ENCODE results near the gene TPRA1.
"Not testable (repeated sequence)": the region's sequence is repeated elsewhere in the genome, so short reads cannot be mapped to it uniquely, and the experiment has no call there.

TPRA1 gene

DNA sequence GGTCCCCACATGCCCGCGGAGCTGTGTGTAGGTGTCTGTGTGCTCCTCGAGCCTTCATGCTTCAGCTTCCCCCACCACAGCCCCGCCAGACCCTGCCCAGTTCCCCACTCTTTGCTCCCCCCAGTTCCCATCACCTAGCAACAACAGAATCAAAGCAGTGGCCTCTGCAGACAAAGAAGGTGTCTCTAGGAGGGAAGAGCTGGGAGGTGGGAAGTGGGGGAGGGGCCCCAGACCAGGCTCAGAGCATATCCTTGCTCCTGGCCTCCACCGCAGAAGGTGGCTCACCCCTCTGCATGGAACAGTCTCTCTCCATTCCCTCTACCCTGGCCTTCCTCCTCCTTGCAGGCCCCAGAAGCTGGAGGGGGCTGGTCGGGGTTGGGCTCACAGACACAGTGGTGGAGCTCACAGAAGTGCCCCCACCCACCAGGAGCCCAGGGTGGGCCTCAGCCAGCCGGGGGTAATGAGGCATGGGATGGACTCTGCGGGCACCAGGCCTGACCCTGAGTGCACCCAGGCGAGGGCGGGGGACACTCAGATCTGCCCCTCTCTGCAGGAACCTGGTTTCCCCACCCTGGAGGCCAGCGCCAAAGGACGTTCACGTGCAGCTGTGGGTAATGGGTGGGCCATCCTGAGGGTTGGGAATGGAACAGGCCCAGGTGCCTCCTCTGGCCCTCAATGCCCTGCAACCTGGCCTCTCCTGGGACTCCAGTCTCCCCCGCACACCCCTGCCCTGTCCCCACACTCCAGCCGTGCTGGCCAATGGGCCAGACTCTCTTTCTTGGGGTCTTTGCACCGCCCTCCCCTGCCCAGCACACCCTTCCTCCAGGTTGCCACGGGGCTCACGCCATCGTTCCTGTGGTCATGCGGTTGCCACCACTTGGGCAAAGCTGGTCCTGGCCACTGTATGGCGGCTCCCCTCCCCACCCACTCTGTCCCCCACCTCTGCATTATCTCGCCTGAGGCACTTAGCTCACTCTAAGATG is 53.4 kb downstream of the TPRA1 start:
- no peak for FAIRE-seq
- DNase-seq (ENCODE audit: insufficient read length, low spot score), result no peak
- TF ChIP-seq TAF1 (IDR thresholded peaks at IDR 0.05; ENCODE audit: low read depth, low read length) (no peak), POU2F2 (IDR thresholded peaks at IDR 0.05; ENCODE audit: low read depth, low read length) (no peak), POLR2A (IDR thresholded peaks at IDR 0.05; ENCODE audit: low read depth, low read length) (no peak), PAX5 (IDR thresholded peaks at IDR 0.05; ENCODE audit: insufficient read depth, low read length, severe bottlenecking) (no peak), SPI1 (IDR thresholded peaks at IDR 0.05; ENCODE audit: low read depth, low read length) (no peak), POLR2AphosphoS5 (IDR thresholded peaks at IDR 0.05; ENCODE audit: low read depth, low read length) (no peak)

DNA sequence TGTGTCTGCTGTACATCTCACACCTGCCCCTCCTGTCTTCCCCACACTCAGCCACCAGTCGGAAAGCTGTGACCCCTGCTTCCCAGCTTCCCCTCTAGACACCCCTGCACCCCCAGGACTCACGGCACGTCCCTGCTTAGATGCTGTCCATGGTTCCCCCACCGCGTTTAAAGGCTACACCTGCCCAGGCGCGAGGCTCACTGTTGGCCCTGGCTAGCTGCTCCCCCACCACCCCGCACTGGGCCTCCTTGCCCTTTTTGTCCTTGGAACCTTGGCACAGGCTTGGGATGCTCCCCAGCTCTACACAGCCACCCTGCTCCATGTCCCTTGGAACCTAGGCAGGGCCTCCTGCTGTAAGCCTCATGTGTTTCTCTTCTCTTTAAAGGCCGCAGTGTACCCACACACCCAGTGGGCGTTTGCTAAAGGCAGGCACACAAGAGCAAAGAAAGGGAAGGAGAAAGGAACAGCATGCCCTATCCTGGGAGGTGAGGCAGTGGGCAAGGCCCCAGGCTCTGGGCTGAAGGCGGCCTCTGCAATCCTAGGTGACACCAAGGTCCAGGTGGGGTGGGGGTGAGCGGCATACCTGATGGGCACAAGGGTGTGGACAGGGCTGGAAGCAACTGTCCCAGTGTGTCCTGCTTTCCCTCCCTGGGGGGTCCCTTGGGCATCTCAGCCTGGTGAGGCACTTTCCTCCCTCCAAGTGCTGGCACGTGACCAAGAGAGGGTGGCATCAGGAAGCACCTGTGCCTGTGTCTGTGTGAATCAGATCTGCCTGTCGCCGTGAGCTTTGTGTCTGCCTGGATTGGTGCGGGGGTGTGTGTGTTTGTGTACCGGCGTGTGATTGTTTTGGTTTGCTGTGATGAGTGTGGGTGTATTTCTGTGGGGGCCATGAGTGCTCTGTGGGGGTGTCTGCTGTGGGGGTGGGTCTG is 54.4 kb downstream of the TPRA1 start:
- DNase-seq (ENCODE audit: insufficient read length, low spot score) (no peak), FAIRE-seq (no peak)
- TF ChIP-seq POLR2A (IDR thresholded peaks at IDR 0.05; ENCODE audit: low read depth, low read length) (no peak), PAX5 (IDR thresholded peaks at IDR 0.05; ENCODE audit: insufficient read depth, low read length, severe bottlenecking) (no peak), SPI1 (IDR thresholded peaks at IDR 0.05; ENCODE audit: low read depth, low read length) (no peak), TAF1 (IDR thresholded peaks at IDR 0.05; ENCODE audit: low read depth, low read length) (no peak), POLR2AphosphoS5 (IDR thresholded peaks at IDR 0.05; ENCODE audit: low read depth, low read length) (no peak), POU2F2 (IDR thresholded peaks at IDR 0.05; ENCODE audit: low read depth, low read length) (no peak)

DNA sequence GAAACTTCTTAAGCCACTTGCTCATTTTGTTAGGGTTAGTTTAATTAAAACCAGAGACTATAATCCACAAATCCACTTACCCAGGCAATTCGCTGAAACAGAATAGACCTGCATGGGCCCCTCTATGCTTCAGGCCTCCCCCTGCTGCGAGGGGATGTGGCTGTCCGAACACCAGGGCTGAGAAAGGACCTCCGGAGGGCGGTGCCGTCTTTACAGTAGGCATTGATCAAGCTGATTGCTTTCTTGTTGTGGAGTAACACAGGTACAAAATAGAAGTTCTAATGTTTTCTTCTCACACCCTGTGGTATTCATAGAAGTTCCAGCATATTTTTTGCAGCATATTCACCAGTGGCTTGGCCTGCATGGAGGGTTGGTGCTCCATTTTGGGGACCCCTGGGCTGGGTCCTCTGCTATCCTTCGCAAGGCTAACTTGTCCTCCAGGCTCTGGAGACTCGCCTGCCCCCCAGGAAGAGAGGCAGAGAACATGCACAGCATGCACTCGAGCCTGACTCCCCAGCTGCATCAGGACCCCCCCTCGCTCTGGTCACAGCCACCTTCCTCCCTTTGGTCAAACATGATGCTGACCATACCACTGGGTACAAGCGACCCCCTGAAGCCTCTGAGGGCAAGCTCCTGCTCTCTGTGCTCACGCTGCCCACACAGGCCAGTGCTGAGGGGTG is 55.3 kb downstream of the TPRA1 start:
- DNase-seq (ENCODE audit: insufficient read length, low spot score) (no peak), FAIRE-seq (no peak)
- TF ChIP-seq POLR2A (IDR thresholded peaks at IDR 0.05; ENCODE audit: low read depth, low read length) (no peak), POU2F2 (IDR thresholded peaks at IDR 0.05; ENCODE audit: low read depth, low read length) (no peak), POLR2AphosphoS5 (IDR thresholded peaks at IDR 0.05; ENCODE audit: low read depth, low read length) (no peak), SPI1 (IDR thresholded peaks at IDR 0.05; ENCODE audit: low read depth, low read length) (no peak), PAX5 (IDR thresholded peaks at IDR 0.05; ENCODE audit: insufficient read depth, low read length, severe bottlenecking) (no peak), TAF1 (IDR thresholded peaks at IDR 0.05; ENCODE audit: low read depth, low read length) (no peak)

DNA sequence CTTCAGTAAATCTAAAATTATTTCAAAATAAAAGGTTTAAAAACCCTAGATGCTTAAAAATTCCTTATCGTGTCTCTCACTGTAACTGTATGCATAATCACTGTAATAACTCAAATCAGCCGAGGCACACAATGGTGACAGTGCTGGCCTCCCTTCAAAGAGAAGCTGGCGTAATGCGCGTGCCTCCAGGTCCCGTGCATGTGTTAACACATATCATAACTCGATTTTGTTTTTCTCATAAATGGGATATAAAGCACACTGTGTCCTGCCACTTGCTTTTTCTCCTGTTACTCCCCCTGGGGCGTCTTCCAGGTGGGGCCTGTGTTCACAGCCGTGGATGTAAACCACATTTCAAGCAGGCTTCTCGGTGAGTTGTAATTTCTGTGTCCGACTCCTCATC is 56.0 kb downstream of the TPRA1 start:
- FAIRE-seq, result no peak
- TF ChIP-seq SPI1 (IDR thresholded peaks at IDR 0.05; ENCODE audit: low read depth, low read length) (no peak), PAX5 (IDR thresholded peaks at IDR 0.05; ENCODE audit: insufficient read depth, low read length, severe bottlenecking) (no peak), POLR2A (IDR thresholded peaks at IDR 0.05; ENCODE audit: low read depth, low read length) (no peak), POLR2AphosphoS5 (IDR thresholded peaks at IDR 0.05; ENCODE audit: low read depth, low read length) (no peak), TAF1 (IDR thresholded peaks at IDR 0.05; ENCODE audit: low read depth, low read length) (no peak), POU2F2 (IDR thresholded peaks at IDR 0.05; ENCODE audit: low read depth, low read length) (no peak)

DNA sequence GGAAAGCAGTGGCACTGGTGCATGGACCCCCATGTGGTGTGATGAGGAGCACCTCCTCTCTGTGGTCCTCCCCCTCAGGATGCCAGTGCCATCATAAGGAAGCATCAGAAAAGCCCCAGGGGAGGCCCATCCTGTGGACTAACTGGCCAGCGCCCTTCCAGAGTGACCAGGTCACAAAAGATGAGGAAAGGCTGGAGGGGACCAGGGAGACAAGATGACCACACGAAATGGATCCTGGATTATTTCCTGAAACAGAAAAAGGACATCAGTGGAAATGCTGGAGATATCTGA is 56.4 kb downstream of the TPRA1 start:
- no peak for DNase-seq (ENCODE audit: insufficient read length, low spot score)
- no peak for FAIRE-seq
- TF ChIP-seq TAF1 (IDR thresholded peaks at IDR 0.05; ENCODE audit: low read depth, low read length) (no peak), PAX5 (IDR thresholded peaks at IDR 0.05; ENCODE audit: insufficient read depth, low read length, severe bottlenecking) (no peak), SPI1 (IDR thresholded peaks at IDR 0.05; ENCODE audit: low read depth, low read length) (no peak), POU2F2 (IDR thresholded peaks at IDR 0.05; ENCODE audit: low read depth, low read length) (no peak), POLR2A (IDR thresholded peaks at IDR 0.05; ENCODE audit: low read depth, low read length) (no peak), POLR2AphosphoS5 (IDR thresholded peaks at IDR 0.05; ENCODE audit: low read depth, low read length) (no peak)

More for the DNA sequence above, 56.0 kb downstream of the TPRA1 start:
- no peak for DNase-seq (ENCODE audit: insufficient read length, low spot score)

DNA sequence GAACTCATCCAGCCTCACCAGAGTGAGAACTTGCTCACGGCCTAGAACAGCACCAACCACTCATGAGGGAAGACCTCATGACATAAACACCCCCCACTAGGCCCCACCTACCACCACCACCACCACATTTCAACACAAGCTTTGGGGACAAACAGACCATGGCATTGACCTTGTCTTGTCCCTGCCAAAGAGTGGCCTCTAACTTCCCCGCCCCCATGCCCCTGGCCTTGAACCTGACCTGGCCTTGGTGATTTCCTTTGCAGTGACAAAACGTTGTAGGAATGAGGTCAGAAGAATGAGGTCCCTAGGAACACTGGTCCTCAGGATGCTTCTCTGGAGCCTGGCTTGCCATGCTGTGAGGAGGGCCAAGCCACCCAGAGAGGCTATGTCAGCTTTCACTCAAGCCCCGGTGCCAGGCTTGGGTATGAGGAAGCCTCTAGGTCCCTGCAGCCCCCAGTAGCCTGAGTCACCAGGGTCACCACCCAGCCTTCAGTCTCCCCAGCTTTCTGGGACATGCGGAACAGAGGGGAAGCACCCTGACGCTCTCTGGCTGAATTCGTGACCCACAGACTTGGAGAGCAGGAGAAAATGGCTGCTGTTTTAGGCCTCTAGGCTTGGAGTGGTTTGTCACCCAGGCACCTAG is 57.9 kb downstream of the TPRA1 start:
- no peak for DNase-seq (ENCODE audit: insufficient read length, low spot score)
- TF ChIP-seq TAF1 (IDR thresholded peaks at IDR 0.05; ENCODE audit: low read depth, low read length) (no peak), POLR2A (IDR thresholded peaks at IDR 0.05; ENCODE audit: low read depth, low read length) (no peak), SPI1 (IDR thresholded peaks at IDR 0.05; ENCODE audit: low read depth, low read length) (no peak), PAX5 (IDR thresholded peaks at IDR 0.05; ENCODE audit: insufficient read depth, low read length, severe bottlenecking) (no peak), POU2F2 (IDR thresholded peaks at IDR 0.05; ENCODE audit: low read depth, low read length) (no peak), POLR2AphosphoS5 (IDR thresholded peaks at IDR 0.05; ENCODE audit: low read depth, low read length) (no peak)
- no peak for FAIRE-seq

DNA sequence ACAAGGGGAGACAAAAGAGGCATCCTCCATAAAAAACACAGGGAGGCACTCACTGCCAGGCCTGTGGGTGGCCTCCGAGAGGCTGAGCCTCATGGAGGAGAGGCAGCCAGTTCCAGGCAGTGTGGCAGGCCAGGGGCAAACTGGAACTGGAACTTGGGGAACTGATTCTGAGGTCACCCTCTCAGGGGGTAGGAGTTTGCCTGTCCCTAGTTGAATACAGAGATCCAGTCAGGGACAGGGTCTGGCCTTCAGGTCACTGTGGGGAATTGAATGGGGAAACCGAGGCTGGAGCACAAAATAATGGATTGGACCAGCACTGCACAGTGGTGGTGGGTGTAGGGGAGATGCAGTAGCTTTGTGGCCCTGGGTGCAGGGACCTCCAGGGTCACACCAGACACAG is 58.7 kb downstream of the TPRA1 start:
- FAIRE-seq, result no peak

DNA sequence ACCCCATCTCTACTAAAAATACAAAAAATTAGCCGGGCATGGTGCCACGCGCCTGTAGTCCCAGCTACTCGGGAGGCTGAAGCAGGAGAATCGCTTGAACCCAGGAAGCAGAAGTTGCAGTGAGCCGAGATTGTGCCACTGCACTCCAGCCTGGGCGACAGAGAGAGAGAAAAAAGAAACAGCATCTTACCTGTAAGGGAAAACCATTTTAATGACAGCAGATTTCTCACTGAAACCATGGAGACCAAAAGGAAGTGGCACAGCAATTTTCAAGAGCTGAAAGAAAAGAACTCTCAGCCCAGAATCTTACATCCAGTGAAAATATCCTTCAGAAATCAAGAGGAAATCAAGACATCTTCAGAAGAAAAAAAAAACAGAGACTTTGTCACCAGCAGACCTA is 59.7 kb downstream of the TPRA1 start:
- FAIRE-seq; DNase-seq (ENCODE audit: insufficient read length, low spot score): not testable (repeated sequence)

More for the DNA sequence above, 58.7 kb downstream of the TPRA1 start:
- no peak for TF ChIP-seq SPI1 (IDR thresholded peaks at IDR 0.05; ENCODE audit: low read depth, low read length)
- no peak for TF ChIP-seq PAX5 (IDR thresholded peaks at IDR 0.05; ENCODE audit: insufficient read depth, low read length, severe bottlenecking)
- TF ChIP-seq POLR2A (IDR thresholded peaks at IDR 0.05; ENCODE audit: low read depth, low read length), result no peak
- TF ChIP-seq POLR2AphosphoS5 (IDR thresholded peaks at IDR 0.05; ENCODE audit: low read depth, low read length), result no peak
- no peak for DNase-seq (ENCODE audit: insufficient read length, low spot score)

All from GM12891 (cell line).